H9 (cell line): ENCODE results near the gene TM7SF3. TPM values are rescaled to one million over a fixed set of nuclear protein-coding genes. Genes with fewer than 3 reads are reported as not detected.

Experiments used
- DNase-seq: peaks from one replicate; pipeline ENCODE4 v3.0.0-alpha.2; 2017
- H2AFZ ChIP-seq: one replicate; pipeline ENCODE4 v1.6.1; 2013; ENCODE audit warnings: mild to moderate bottlenecking, low read length, control low read depth, moderate library complexity
- H2AK5ac ChIP-seq: 2 replicates; pipeline ENCODE4 v1.6.1; 2013; ENCODE audit warnings: low read length, control low read depth, mixed read lengths; ENCODE audit not compliant: insufficient read length
- H2BK120ac ChIP-seq: one replicate; pipeline ENCODE4 v1.6.1; 2013; ENCODE audit warnings: low read depth, mild to moderate bottlenecking, low read length, control low read depth, inconsistent platforms; ENCODE audit not compliant: poor library complexity, severe bottlenecking
- H2BK12ac ChIP-seq: 2 replicates; pipeline ENCODE4 v1.6.1; 2013; ENCODE audit warnings: low read length, control low read depth, mixed read lengths, low read depth; ENCODE audit not compliant: insufficient read length
- H2BK15ac ChIP-seq: 2 replicates; pipeline ENCODE4 v1.6.1; 2013; ENCODE audit warnings: low read depth, low read length, control low read depth
- H2BK20ac ChIP-seq: one replicate; pipeline ENCODE4 v1.6.1; 2013; ENCODE audit warnings: low read depth, mild to moderate bottlenecking, low read length, control low read depth, inconsistent platforms; ENCODE audit not compliant: poor library complexity, severe bottlenecking
- H2BK5ac ChIP-seq: 2 replicates; pipeline ENCODE4 v1.6.1; 2013; ENCODE audit warnings: low read length, control low read depth, mixed read lengths; ENCODE audit not compliant: insufficient read length
- H3K14ac ChIP-seq: 2 replicates; pipeline ENCODE4 v1.6.1; 2013; ENCODE audit warnings: low read length, control low read depth; ENCODE audit not compliant: insufficient read depth
- H3K18ac ChIP-seq: 2 replicates; pipeline ENCODE4 v1.6.1; 2013; ENCODE audit warnings: low read depth, mild to moderate bottlenecking, mixed read lengths, low read length, control low read depth; ENCODE audit not compliant: insufficient read length
- H3K23ac ChIP-seq: 2 replicates; pipeline ENCODE4 v1.6.1; 2013; ENCODE audit warnings: low read length, control low read depth, mixed read lengths, low read depth; ENCODE audit not compliant: insufficient read length
- H3K23me2 ChIP-seq: 2 replicates; pipeline ENCODE4 v1.6.1; 2013; ENCODE audit warnings: low read depth, mild to moderate bottlenecking, mixed read lengths, low read length, control low read depth; ENCODE audit not compliant: insufficient read length, poor library complexity, severe bottlenecking
- H3K27ac ChIP-seq: 2 replicates; pipeline ENCODE4 v1.5.1; 2013; ENCODE audit warnings: low read length, control low read depth, mixed read lengths, low read depth; ENCODE audit not compliant: insufficient read length
- H3K27me3 ChIP-seq: 2 replicates; pipeline ENCODE4 v1.6.1; 2013; ENCODE audit warnings: low read length, control low read depth, inconsistent platforms; ENCODE audit not compliant: insufficient read depth
- H3K4ac ChIP-seq: 2 replicates; pipeline ENCODE4 v1.6.1; 2013; ENCODE audit warnings: low read depth, mild to moderate bottlenecking, control low read depth, inconsistent platforms, low read length, moderate library complexity
- H3K4me1 ChIP-seq: 2 replicates; pipeline ENCODE4 v1.6.1; 2013; ENCODE audit warnings: low read length, control low read depth, inconsistent platforms; ENCODE audit not compliant: insufficient read depth
- H3K4me2 ChIP-seq: 2 replicates; pipeline ENCODE4 v1.6.1; 2013; ENCODE audit warnings: low read length, control low read depth, mixed read lengths; ENCODE audit not compliant: insufficient read length, insufficient read depth
- H3K56ac ChIP-seq: 2 replicates; pipeline ENCODE4 v1.6.1; 2013; ENCODE audit warnings: low read depth, mild to moderate bottlenecking, mixed read lengths, low read length, control low read depth; ENCODE audit not compliant: insufficient read length
- H3K79me1 ChIP-seq: 2 replicates; pipeline ENCODE4 v1.6.1; 2013; ENCODE audit warnings: low read depth, mild to moderate bottlenecking, moderate library complexity, low read length, control low read depth, inconsistent platforms; ENCODE audit not compliant: insufficient read depth, poor library complexity, severe bottlenecking
- H3K79me2 ChIP-seq: 2 replicates; pipeline ENCODE4 v1.6.1; 2013; ENCODE audit warnings: low read length, control low read depth, inconsistent platforms; ENCODE audit not compliant: insufficient read depth
- H3K9ac ChIP-seq: 2 replicates; pipeline ENCODE4 v1.6.1; 2013; ENCODE audit warnings: low read length, control low read depth, mixed read lengths; ENCODE audit not compliant: insufficient read length; ENCODE audit errors: extremely low read depth
- H3K9me3 ChIP-seq: one replicate; pipeline ENCODE4 v1.6.1; 2013; ENCODE audit warnings: low read depth, low read length, inconsistent platforms; ENCODE audit not compliant: control insufficient read depth
- H3T11ph ChIP-seq: one replicate; pipeline ENCODE4 v1.6.1; 2013; ENCODE audit warnings: mild to moderate bottlenecking, low read length, control low read depth, inconsistent platforms
- H4K20me1 ChIP-seq: one replicate; pipeline ENCODE4 v1.6.1; 2013; ENCODE audit not compliant: control insufficient read depth, insufficient read length, insufficient read depth
- H4K5ac ChIP-seq: 2 replicates; pipeline ENCODE4 v1.6.1; 2013; ENCODE audit warnings: low read depth, mild to moderate bottlenecking, mixed read lengths, low read length, control low read depth; ENCODE audit not compliant: insufficient read length
- H4K8ac ChIP-seq: replicated peaks from 2 replicates; pipeline ENCODE4 v1.6.1; 2013; ENCODE audit warnings: low read length, control low read depth, mixed read lengths, low read depth; ENCODE audit not compliant: insufficient read length
- H4K91ac ChIP-seq: 2 replicates; pipeline ENCODE4 v1.6.1; 2013; ENCODE audit warnings: low read depth, mild to moderate bottlenecking, moderate library complexity, mixed read lengths, low read length, control low read depth; ENCODE audit not compliant: insufficient read length
- H3K27ac Mint-ChIP-seq, 3 experiments: 2 replicates in 2 of 3; 3 replicates in 1 of 3; pipeline ENCODE4 v1.8.0; 2020 to 2021; ENCODE audit warnings: mixed read lengths in 3 of 3, mild to moderate bottlenecking in 1 of 3, moderate library complexity in 1 of 3
- H3K27me3 Mint-ChIP-seq: 2 replicates; pipeline ENCODE4 v1.8.0; 2021; ENCODE audit warnings: low read depth, mild to moderate bottlenecking, moderate library complexity, mixed read lengths
- H3K36me3 Mint-ChIP-seq, 3 experiments: 2 replicates in 2 of 3; 3 replicates in 1 of 3; pipeline ENCODE4 v1.8.0; 2020 to 2021; ENCODE audit warnings: low read depth in 3 of 3, mixed read lengths in 3 of 3; ENCODE audit not compliant: insufficient read depth in 1 of 3
- H3K4me1 Mint-ChIP-seq, 2 experiments: 2 replicates each; pipeline ENCODE4 v1.8.0; 2020; ENCODE audit warnings: mixed read lengths in 2 of 2
- H3K4me3 Mint-ChIP-seq, 2 experiments: 2 replicates in 1 of 2; 3 replicates in 1 of 2; pipeline ENCODE4 v1.8.0; 2020 to 2021; ENCODE audit warnings: mild to moderate bottlenecking in 2 of 2, mixed read lengths in 2 of 2, moderate library complexity in 1 of 2
- H3K9me3 Mint-ChIP-seq, 2 experiments: 2 replicates in 1 of 2; 3 replicates in 1 of 2; pipeline ENCODE4 v1.8.0; 2020; ENCODE audit warnings: mild to moderate bottlenecking in 2 of 2, mixed read lengths in 2 of 2, moderate library complexity in 1 of 2
- CTCF ChIP-seq: fragments of 200-600 bp; sonication (generic); conservative IDR thresholded peaks from 3 replicates; pipeline ENCODE4 v1.8.0; 2021; ENCODE audit warnings: antibody characterized with exemption, mild to moderate bottlenecking
- WGBS: extraction: QIAGEN DNeasy Blood & Tissue Kit; methylation state at CpG from one replicate; pipeline ENCODE4 v1.1.7; 2013; ENCODE audit warnings: missing lambda C conversion rate, low lambda C conversion rate, mixed read lengths; ENCODE audit not compliant: insufficient read length; ENCODE audit errors: extremely low coverage; 5-methylcytosine and 5-hydroxymethylcytosine counted together
- total RNA-seq: library from RNA; stranded (reverse); gene quantifications from 2 replicates; pipeline ENCODE4 v1.2.1, GENCODE V29; 2021

The TM7SF3 gene
- total RNA-seq, 1 experiment from 2014 or later, result 74.9 TPM

DNA sequence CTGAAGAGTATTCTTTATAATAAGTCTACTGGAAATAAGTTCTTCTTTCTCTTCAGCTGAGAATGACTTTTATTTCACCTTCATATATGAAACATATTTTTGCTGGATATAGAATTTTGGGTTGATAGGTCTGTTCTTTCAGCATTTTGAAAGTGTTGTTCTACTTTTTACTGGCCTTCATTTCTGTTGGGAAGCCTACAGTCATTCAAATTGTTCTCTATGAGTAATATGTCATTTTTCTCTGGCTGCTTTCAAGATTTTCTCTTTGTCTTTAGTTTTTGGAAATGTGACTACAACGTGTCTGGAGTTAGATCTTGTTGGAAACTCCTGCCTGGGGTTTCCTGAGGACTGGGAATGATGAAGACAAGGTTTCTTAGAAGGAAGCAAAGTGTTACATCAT lies 65.9 kb downstream of the TM7SF3 start:
- Histone ChIP-seq H3T11ph (no peak overlapping the region), H2AK5ac (no peak overlapping the region), H4K5ac (no peak overlapping the region), H3K79me2 (peaks cover 5% of the 10 kb centered on the region; the same call in 1 of the 2 replicates), H3K23me2 (no peaks in the 10 kb centered on the region), H4K91ac (no peak overlapping the region), H2BK20ac (no peak overlapping the region), H4K20me1 (no peaks in the 10 kb centered on the region), H2BK5ac (no peak overlapping the region), H3K4ac (no peak overlapping the region), H2BK15ac (no peak overlapping the region), H3K79me1 (peaks cover 2% of the 10 kb centered on the region), H3K27me3 (no peaks in the 10 kb centered on the region), H3K56ac (no peak overlapping the region), H3K27ac (no peak overlapping the region), H4K8ac (no peak overlapping the region), H3K23ac (no peak overlapping the region), H3K4me2 (no peak overlapping the region), H3K4me1 (no peaks in the 10 kb centered on the region), H3K18ac (no peak overlapping the region), H2BK120ac (no peak overlapping the region), H2AFZ (no peak overlapping the region), H2BK12ac (no peak overlapping the region), H3K14ac (no peak overlapping the region), H3K9ac (no peak overlapping the region), H3K9me3 (no peaks in the 10 kb centered on the region)
- no peak for DNase-seq
- no peaks in the 10 kb centered on the region for H3K27me3 Mint-ChIP-seq
- H3K9me3 Mint-ChIP-seq, result peaks cover 0 to 2% of the 10 kb centered on the region in 2 experiments; a peak in 1 of 5 replicates
- peaks cover 2 to 7% (median 5%) of the 10 kb centered on the region in 3 experiments; a peak in 5 of 7 replicates for H3K36me3 Mint-ChIP-seq
- no peak overlapping the region for H3K27ac Mint-ChIP-seq
- no peak for TF ChIP-seq CTCF
- H3K4me1 Mint-ChIP-seq, result no peaks in the 10 kb centered on the region; a peak in 1 of 4 replicates
- H3K4me3 Mint-ChIP-seq, result no peak overlapping the region
- WGBS, result no CpG with 5 or more reads among the region's 1 CpG
